ENCODE results near the gene FLII.
"Not testable (repeated sequence)": the region's sequence is repeated elsewhere in the genome, so short reads cannot be mapped to it uniquely, and the experiment has no call there.

The FLII gene

GRCh38 chr17:18258356-18259038, at the start of gene FLII:
Gene FLII (minus strand): TSS chr17:18258738. CDS start chr17:18258690, 48 bp downstream.
- no peak for DNase-seq

GRCh38 chr17:18303206-18303605, 44.7 kb upstream of the FLII start:
- DNase-seq, result not testable (repeated sequence)

GRCh38 chr17:18300725-18301480, 42.4 kb upstream of the FLII start:
- DNase-seq, result no peak

- not testable (repeated sequence) for DNase-seq
Observed at GRCh38 chr17:18298061-18298460, 39.5 kb upstream of the FLII start.

- no peak for DNase-seq
Observed at GRCh38 chr17:18291718-18292540, 33.4 kb upstream of the FLII start.

- no peak for DNase-seq
Observed at GRCh38 chr17:18285296-18285695, 26.8 kb upstream of the FLII start.

- DNase-seq, result no peak
Observed at GRCh38 chr17:18281788-18282187, 23.2 kb upstream of the FLII start.

GRCh38 chr17:18280766-18281371, 22.3 kb upstream of the FLII start:
- no peak for DNase-seq

GRCh38 chr17:18280249-18280648, 21.7 kb upstream of the FLII start:
- no peak for DNase-seq

- DNase-seq, result no peak
Observed at GRCh38 chr17:18278867-18279266, 20.3 kb upstream of the FLII start.

- no peak for DNase-seq
Observed at GRCh38 chr17:18277076-18277475, 18.5 kb upstream of the FLII start.

- DNase-seq, result no peak
Observed at GRCh38 chr17:18270046-18270931, 11.8 kb upstream of the FLII start.

GRCh38 chr17:18267927-18268711, 9.6 kb upstream of the FLII start:
- no peak for DNase-seq

GRCh38 chr17:18267366-18267765, 8.8 kb upstream of the FLII start:
- DNase-seq, result no peak

- no peak for DNase-seq
Observed at GRCh38 chr17:18263885-18264682, 5.5 kb upstream of the FLII start.

- no peak for DNase-seq
Observed at GRCh38 chr17:18262641-18263040, 4.1 kb upstream of the FLII start.

GRCh38 chr17:18262111-18262510, 3.6 kb upstream of the FLII start:
- DNase-seq, result no peak

GRCh38 chr17:18261659-18262058, 3.1 kb upstream of the FLII start:
- DNase-seq, result no peak

GRCh38 chr17:18261146-18261515, 2.6 kb upstream of the FLII start:
- DNase-seq, result no peak
